ENCODE measurements around the gene DDX42.
"Not testable (repeated sequence)": the region's sequence is repeated elsewhere in the genome, so short reads cannot be mapped to it uniquely, and the experiment has no call there.

DDX42 gene

DNA sequence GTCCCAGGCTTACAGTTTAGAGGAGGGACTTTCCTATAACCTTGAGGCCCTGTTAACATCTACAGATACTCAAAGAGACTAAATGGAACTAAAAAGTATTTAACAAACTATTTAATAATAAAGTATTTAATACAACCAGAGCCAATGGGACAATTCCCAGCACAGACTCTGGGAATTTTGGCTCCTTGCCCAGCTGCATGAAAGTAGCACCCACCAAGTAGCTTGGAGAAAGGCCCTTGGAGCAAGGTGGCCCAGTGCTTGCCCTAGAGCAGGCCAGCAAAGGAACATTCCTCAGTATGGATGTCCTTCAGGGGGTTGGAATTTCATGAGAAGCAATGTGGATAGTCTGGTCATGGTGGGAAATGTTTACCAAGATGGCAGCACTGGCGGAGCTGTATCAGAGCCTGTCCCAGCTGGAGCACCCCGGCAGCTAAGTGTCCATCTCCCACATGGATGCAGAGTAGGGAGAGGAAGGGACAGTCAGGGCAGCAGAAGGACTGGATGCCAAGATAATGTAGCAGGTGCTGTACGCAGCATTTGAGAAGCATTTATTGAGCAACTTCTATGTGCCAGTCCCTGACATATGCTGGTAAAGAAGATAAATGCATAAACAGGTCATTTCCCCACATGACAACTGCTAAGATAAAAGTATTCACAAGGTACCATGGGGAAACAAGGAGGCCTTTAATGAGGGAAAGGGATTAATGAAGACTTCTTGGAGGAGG lies 73.7 kb downstream of the DDX42 start:
- no peak for DNase-seq (ENCODE audit: low read depth)
- no peak for TF ChIP-seq CTCF (IDR thresholded peaks at IDR 0.05; ENCODE audit: low read depth, low read length, missing control alignments)
- no peak overlapping the region for H3K4me3 ChIP-seq (ENCODE audit: low read depth, low read length)
- in situ Hi-C loops (cut with HindIII; ENCODE audit: low sequenced_read_pairs) = no loop called here

DNA sequence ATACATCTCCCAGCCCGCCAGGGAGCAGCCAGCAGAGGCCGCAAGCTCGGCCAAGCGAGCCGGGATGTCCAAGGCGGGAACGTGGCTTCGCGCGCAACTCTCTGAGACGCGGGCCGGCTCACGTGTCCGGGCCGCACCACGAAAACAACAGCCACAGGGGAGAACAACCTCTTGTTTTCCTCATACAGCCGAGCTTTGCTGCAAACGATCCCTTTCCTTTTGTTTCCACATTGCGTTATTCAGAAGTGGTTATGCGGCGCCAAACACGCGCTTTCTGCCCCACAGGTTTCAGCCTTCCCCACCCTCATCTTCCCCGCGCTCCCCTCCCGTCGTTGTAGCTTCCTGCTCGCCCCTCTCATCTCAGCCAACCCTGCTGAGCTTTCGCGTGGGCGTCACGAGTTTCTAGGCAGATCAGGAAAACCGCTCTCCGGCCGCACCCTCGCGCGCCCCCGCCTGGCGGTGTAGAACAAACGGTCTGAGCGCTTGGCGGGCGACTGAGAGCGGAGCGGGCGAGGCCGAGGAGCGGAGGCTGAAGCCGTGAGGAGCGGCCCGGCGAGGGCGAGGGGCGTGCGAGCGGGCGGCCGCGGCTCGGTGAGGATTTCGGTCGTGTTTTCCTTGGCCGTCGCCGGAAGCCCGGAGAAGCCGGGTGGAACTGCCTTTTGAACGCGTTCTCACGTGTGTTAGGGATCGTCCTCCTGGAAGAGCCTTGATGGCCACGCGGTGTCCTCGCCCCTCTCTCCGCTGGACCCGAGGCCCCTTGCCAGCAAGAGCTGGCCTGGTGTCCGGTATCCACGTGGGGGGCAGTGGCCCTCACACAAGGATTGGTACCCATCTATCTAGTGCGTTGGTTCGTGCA lies 75.1 kb downstream of the DDX42 start:
- in situ Hi-C loops (cut with HindIII; ENCODE audit: low sequenced_read_pairs) = no loop called here
- peak overlapping the region; percentile 28 for H3K4me3 ChIP-seq (ENCODE audit: low read depth, low read length)
- TF ChIP-seq CTCF (IDR thresholded peaks at IDR 0.05; ENCODE audit: low read depth, low read length, missing control alignments) = peak; percentile 61
- no peak for DNase-seq (ENCODE audit: low read depth)

DNA sequence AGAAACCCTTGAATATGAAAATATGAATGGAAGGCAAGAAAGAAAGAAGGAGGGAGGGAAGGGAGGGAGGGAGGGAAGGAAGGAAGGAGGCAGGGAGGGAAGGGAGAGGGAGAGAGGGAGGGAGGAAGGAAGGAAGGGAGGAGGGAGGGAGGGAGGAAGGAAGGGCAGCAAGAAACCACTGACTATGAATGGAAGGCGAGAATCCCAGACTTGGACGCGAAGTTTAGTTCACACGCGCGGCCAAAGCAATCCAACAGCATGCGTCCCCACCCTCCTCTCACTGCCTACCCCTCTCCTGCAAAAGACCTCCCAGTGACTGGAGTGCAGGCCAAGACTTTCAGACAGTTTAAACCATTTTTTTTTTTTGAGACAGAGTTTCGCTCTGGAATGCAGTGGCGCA lies 76.4 kb downstream of the DDX42 start:
- no peak for TF ChIP-seq CTCF (IDR thresholded peaks at IDR 0.05; ENCODE audit: low read depth, low read length, missing control alignments)
- in situ Hi-C loops (cut with HindIII; ENCODE audit: low sequenced_read_pairs) = no loop called here
- no peak for DNase-seq (ENCODE audit: low read depth)
- no peak overlapping the region for H3K4me3 ChIP-seq (ENCODE audit: low read depth, low read length)

GRCh38 chr17:63853260-63853659 lies 79.3 kb downstream of the DDX42 start:
- DNase-seq (ENCODE audit: low read depth) = no peak
- in situ Hi-C loops (cut with HindIII; ENCODE audit: low sequenced_read_pairs) = no loop called here
- H3K4me3 ChIP-seq (ENCODE audit: low read depth, low read length) = no peak overlapping the region
- no peak for TF ChIP-seq CTCF (IDR thresholded peaks at IDR 0.05; ENCODE audit: low read depth, low read length, missing control alignments)

DNA sequence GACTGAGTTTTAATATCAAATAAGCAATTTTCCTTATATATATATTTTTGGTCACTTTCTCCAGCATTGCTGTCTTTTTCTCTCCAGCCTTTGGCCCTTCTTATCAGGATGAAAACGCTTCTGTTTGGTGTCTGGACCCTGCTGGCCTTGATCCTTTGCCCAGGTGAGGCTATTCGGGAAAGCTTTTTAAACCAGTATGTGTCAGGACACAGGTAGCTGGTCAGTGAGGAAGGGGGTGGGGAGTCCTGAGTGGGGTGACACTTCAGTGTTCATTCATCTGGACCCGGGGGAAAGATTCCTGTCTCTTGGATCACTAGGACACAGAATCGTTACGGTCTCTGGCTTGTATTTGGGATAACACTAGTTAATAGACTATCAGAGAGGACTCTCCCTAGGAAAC lies 80.7 kb downstream of the DDX42 start:
- in situ Hi-C loops (cut with HindIII; ENCODE audit: low sequenced_read_pairs) = no loop called here
- no peak overlapping the region for H3K4me3 ChIP-seq (ENCODE audit: low read depth, low read length)
- TF ChIP-seq CTCF (IDR thresholded peaks at IDR 0.05; ENCODE audit: low read depth, low read length, missing control alignments) = no peak
- DNase-seq (ENCODE audit: low read depth) = no peak

- in situ Hi-C loops (cut with HindIII; ENCODE audit: low sequenced_read_pairs) = no loop called here
Measured at GRCh38 chr17:63855185-63855584, 81.2 kb downstream of the DDX42 start.

GRCh38 chr17:63856425-63856824 lies 82.5 kb downstream of the DDX42 start:
- DNase-seq (ENCODE audit: low read depth); H3K4me3 ChIP-seq (ENCODE audit: low read depth, low read length); in situ Hi-C loops (cut with HindIII; ENCODE audit: low sequenced_read_pairs): not testable (repeated sequence)

More at GRCh38 chr17:63855185-63855584, 81.2 kb downstream of the DDX42 start:
- H3K4me3 ChIP-seq (ENCODE audit: low read depth, low read length) = no peak overlapping the region
- TF ChIP-seq CTCF (IDR thresholded peaks at IDR 0.05; ENCODE audit: low read depth, low read length, missing control alignments) = no peak
- no peak for DNase-seq (ENCODE audit: low read depth)

Measured in astrocyte of the cerebellum (primary cell).